ENCODE results near the gene DPM2.

- no peak for TF ChIP-seq POLR2A (IDR thresholded peaks at IDR 0.05; ENCODE audit: low read length)
- no peak for TF ChIP-seq GATA1 (IDR thresholded peaks at IDR 0.05; ENCODE audit: low read depth, low read length)
These were observed 28.9 kb upstream of the DPM2 start for GRCh38 chr9:127966416-127967150.
